Measurements from ENCODE around the gene BCAR3. TPM values are rescaled to one million over a fixed set of nuclear protein-coding genes. Genes with fewer than 3 reads are reported as not detected.
"Not testable (repeated sequence)": the region's sequence is repeated elsewhere in the genome, so short reads cannot be mapped to it uniquely, and the experiment has no call there.

The BCAR3 gene
- total RNA-seq, 2 experiments from 2014 or later, result 3.1 to 3.9 TPM

DNA sequence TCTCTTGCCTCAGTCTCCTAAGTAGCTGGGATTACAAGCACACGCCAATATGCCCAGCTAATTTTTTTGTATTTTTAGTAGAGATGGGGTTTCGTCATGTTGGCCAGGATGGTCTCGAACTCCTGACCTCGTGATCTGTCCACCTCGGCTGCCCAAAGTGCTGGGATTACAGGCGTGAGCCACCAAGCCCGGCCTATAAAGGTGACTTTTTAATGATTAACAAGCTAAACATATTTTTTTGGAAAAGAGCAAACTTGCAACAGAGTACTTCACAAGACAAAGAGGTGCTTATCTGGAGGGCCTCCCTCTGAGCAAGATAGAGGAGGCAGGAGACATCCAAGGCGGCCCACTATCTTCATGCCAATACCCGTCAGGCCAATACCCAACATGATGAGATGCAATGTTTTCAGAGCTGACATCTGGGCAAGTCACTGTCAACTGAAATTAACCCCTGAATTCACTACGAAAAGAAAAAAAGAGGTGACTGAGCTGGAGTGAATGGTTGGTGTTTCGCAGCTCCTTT, 10.5 kb downstream of the BCAR3 start:
- H3K36me3 Mint-ChIP-seq (ENCODE audit: low read depth), result peaks cover 3% of the 10 kb centered on the region
- no peak overlapping the region for H3K27ac Mint-ChIP-seq
- DNase-seq, result no peak
- H3K27me3 Mint-ChIP-seq, result peaks cover 9% of the 10 kb centered on the region
- CTCF ChIA-PET, result interaction anchor here (1.0 to 2.2 kb wide), 5 partner anchors 9 to 142 kb away, joined by 3 to 7 read pairs (median 3); partner anchors contain the start of gene BCAR3
- H3K4me3 Mint-ChIP-seq, result no peak overlapping the region
- no peaks in the 10 kb centered on the region for H3K9me3 Mint-ChIP-seq
- POLR2A ChIA-PET, result no interaction called here
- H3K4me1 Mint-ChIP-seq, result no peaks in the 10 kb centered on the region

DNA sequence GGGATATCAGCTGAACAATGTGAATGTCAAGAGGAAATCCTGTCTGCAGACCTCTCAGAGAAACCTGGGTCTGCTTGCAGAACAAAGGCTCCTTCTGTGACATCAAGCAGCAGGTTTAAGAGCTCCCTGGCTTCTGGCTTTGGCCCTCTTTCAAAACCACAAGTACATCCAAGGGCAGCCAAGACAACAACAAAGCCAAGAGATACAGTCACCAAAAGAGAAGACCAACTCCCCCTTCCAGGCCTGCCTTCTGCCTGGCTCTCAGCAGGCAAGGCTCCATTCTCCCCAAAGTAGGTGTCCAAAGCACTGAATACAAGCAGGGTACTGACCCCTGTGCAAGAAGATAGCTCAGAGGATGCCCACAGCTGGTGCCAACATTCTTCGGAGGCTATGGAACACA, 11.5 kb downstream of the BCAR3 start:
- Mint-ChIP-seq H3K9me3 (no peaks in the 10 kb centered on the region), H3K36me3 (ENCODE audit: low read depth) (peaks cover 3% of the 10 kb centered on the region), H3K27me3 (peaks cover 8% of the 10 kb centered on the region), H3K4me1 (no peaks in the 10 kb centered on the region), H3K27ac (no peak overlapping the region), H3K4me3 (no peak overlapping the region)
- CTCF ChIA-PET, result interaction anchor here (0.7 to 2.2 kb wide), 6 partner anchors 10 to 143 kb away, joined by 3 to 7 read pairs (median 3); partner anchors contain the start of gene BCAR3
- no peak for DNase-seq
- POLR2A ChIA-PET, result interaction anchor here (0.9 kb wide), 1 partner anchor 34 kb away, joined by 3 read pairs; no protein-coding TSS in a partner anchor

DNA sequence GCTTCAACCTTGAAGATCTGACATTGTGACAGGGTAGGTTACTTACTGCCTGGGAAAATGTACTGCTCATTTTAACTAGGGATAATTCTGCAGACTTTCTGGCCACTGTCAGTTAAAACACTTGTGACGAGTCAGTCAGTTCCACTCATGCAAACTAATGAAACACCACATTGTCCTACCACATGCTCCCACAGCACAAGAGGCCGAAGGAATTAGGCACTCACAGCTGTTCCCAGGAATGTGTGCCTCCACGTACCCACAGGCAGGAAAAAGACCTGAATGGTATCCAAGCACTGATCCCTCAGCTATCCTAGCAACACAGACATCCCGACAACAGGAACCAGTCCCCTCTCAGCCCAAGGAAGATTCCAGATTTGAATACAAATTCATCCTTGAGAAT, 12.3 kb downstream of the BCAR3 start:
- Mint-ChIP-seq H3K4me1 (no peaks in the 10 kb centered on the region), H3K27me3 (peaks cover 4% of the 10 kb centered on the region), H3K36me3 (ENCODE audit: low read depth) (peaks cover 3% of the 10 kb centered on the region), H3K27ac (no peak overlapping the region), H3K4me3 (no peak overlapping the region), H3K9me3 (no peaks in the 10 kb centered on the region)
- ChIA-PET CTCF (interaction anchor here (2.2 kb wide), 1 partner anchor 40 kb away, joined by 7 read pairs; no protein-coding TSS in a partner anchor), POLR2A (no interaction called here)
- no peak for DNase-seq

DNA sequence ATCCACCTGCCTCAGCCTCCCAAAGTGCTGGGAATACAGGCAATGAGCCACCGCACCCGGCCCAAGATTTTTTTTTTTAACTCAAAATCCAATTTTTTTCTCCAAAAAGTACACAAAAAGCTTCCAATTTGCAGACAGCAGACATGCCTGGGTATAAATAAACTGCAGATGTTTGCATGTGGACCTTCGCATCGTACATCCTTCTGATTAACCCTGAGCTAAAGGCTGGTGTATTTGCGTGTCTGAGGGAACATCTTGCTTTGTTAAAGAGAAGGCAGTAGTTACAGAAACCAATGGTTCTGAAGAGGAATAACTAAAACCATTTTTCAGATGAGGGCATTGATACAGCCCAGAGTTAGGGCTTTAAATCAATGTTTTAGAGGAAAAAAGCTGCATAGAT, 12.7 kb downstream of the BCAR3 start:
- Mint-ChIP-seq H3K36me3 (ENCODE audit: low read depth) (peaks cover 3% of the 10 kb centered on the region), H3K9me3 (no peaks in the 10 kb centered on the region), H3K4me1 (no peaks in the 10 kb centered on the region), H3K4me3 (no peak overlapping the region), H3K27me3 (peaks cover 4% of the 10 kb centered on the region), H3K27ac (no peak overlapping the region)
- CTCF ChIA-PET, result interaction anchor here (1.1 to 2.2 kb wide), 2 partner anchors 12 to 40 kb away, joined by 3 to 7 read pairs; no protein-coding TSS in a partner anchor
- no peak for DNase-seq
- POLR2A ChIA-PET, result no interaction called here

DNA sequence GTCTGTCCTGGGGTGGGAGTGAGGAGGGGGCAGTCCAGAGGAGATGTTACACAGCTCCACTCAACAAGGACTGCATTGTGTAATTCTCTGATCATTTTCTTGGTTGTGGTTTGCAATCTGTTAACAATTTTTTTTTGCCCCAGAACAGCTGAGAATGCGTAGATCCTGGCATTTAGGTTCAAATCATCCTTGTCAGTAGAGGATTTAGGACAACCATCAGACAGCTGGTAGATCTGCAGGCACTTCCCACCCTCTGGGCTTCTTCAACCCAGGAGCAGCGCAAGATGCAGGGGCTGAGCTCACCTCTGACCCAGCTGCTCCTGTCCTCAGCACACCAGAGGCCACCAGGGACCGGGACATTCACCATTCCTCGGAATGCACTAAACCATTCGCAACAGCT, 13.5 kb downstream of the BCAR3 start:
- CTCF ChIA-PET, result interaction anchor here (1.1 to 1.3 kb wide), 2 partner anchors 10 to 13 kb away, joined by 3 read pairs; no protein-coding TSS in a partner anchor
- POLR2A ChIA-PET, result no interaction called here
- H3K4me1 Mint-ChIP-seq, result no peaks in the 10 kb centered on the region
- H3K36me3 Mint-ChIP-seq (ENCODE audit: low read depth), result peaks cover 3% of the 10 kb centered on the region
- H3K9me3 Mint-ChIP-seq, result no peaks in the 10 kb centered on the region
- no peak overlapping the region for H3K27ac Mint-ChIP-seq
- DNase-seq, result no peak
- no peak overlapping the region for H3K4me3 Mint-ChIP-seq
- peaks cover 2% of the 10 kb centered on the region for H3K27me3 Mint-ChIP-seq

DNA sequence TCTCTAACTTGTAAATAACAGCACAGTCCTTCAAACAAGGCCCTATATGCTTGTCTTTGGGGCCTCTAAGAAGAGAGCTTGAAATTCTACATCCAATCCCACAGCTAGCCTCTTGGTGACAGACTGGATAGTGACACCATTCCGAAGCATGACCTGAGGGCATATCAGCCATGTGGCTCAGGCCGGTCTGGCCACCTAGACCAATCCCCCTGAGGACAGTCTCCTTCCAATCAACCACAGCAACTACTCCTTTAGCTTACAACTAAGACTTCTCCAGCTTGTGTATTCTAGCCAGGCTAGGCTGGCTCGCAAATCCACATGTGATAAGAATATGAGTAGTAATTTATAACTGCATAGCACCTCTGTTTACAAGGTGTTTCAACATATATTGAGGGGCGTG, 14.0 kb downstream of the BCAR3 start:
- no peaks in the 10 kb centered on the region for H3K9me3 Mint-ChIP-seq
- peaks cover 2% of the 10 kb centered on the region for H3K27me3 Mint-ChIP-seq
- H3K27ac Mint-ChIP-seq, result no peak overlapping the region
- H3K4me1 Mint-ChIP-seq, result peaks cover 2% of the 10 kb centered on the region
- CTCF ChIA-PET, result interaction anchor here (1.1 to 1.3 kb wide), 2 partner anchors 11 to 13 kb away, joined by 3 read pairs; no protein-coding TSS in a partner anchor
- no peak for DNase-seq
- no peak overlapping the region for H3K4me3 Mint-ChIP-seq
- no peaks in the 10 kb centered on the region for H3K36me3 Mint-ChIP-seq (ENCODE audit: low read depth)
- POLR2A ChIA-PET, result no interaction called here

DNA sequence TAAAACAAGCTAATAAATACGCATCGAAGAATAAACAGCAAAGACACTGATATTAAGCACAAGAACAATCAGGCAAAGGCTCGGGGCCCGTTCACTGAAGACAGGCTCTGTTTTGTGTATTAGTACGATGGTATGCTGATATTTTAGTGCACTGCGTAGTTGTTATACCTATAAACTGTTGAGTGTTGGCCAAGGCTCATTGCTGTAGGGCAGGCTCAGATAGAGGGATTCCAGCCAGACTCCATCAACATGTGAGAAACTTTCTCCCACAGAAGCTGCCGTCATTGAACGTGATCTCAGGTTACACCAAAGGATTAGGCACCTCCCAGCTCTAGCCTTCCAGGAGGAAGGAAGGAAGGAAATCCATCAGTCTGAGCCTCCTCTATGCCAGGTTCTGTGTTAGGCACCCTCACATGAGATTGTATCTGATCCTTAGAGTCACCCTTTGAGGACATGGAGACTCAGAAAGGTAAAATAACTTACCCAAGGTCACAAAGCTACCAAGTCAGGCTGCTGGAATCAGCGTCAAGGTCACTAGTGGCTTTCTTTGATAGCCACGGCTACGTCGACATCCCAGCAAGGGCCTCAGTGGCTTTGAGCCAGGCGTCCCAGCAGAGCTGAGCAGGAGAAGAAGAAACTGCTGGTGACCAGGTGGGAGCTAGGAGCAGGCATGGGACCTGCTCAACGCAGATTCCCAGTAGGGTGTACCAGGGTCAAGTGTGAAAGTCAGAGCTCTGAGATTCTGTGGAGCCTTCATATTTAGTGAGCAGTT, 14.8 kb downstream of the BCAR3 start:
- no peak overlapping the region for H3K4me3 Mint-ChIP-seq
- H3K27ac Mint-ChIP-seq, result no peak overlapping the region
- no peaks in the 10 kb centered on the region for H3K36me3 Mint-ChIP-seq (ENCODE audit: low read depth)
- H3K4me1 Mint-ChIP-seq, result peaks cover 10% of the 10 kb centered on the region
- ChIA-PET POLR2A (no interaction called here), CTCF (interaction anchor here (1.3 kb wide), 1 partner anchor 12 kb away, joined by 3 read pairs; no protein-coding TSS in a partner anchor)
- peaks cover 2% of the 10 kb centered on the region for H3K27me3 Mint-ChIP-seq
- DNase-seq, result no peak
- H3K9me3 Mint-ChIP-seq, result no peaks in the 10 kb centered on the region

DNA sequence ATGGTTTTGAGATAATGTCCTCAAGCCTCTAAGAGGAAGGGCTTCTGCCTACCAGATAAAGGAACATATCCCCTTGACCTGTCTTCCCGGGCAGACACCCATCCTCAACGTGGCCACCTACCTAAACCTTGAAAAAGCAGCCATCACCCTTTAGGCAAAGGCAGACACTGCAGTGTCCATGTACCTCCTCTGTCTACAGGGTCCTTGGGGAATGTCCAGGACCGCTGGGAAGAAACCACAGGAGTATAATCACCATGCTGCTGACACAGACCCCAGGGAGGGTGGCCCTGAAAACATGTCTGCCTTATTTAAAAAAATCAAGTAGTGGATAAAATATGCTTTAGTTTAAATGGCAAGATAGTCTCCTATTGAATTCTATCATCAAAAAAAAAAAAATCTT, 16.6 kb downstream of the BCAR3 start:
- CTCF ChIA-PET, result interaction anchor here (0.6 kb wide), 1 partner anchor 10 kb away, joined by 3 read pairs; no protein-coding TSS in a partner anchor
- H3K4me1 Mint-ChIP-seq, result peaks cover 11% of the 10 kb centered on the region
- no peaks in the 10 kb centered on the region for H3K9me3 Mint-ChIP-seq
- POLR2A ChIA-PET, result no interaction called here
- no peaks in the 10 kb centered on the region for H3K36me3 Mint-ChIP-seq (ENCODE audit: low read depth)
- no peak overlapping the region for H3K27ac Mint-ChIP-seq
- H3K4me3 Mint-ChIP-seq, result no peak overlapping the region
- peaks cover 2% of the 10 kb centered on the region for H3K27me3 Mint-ChIP-seq
- DNase-seq, result no peak

DNA sequence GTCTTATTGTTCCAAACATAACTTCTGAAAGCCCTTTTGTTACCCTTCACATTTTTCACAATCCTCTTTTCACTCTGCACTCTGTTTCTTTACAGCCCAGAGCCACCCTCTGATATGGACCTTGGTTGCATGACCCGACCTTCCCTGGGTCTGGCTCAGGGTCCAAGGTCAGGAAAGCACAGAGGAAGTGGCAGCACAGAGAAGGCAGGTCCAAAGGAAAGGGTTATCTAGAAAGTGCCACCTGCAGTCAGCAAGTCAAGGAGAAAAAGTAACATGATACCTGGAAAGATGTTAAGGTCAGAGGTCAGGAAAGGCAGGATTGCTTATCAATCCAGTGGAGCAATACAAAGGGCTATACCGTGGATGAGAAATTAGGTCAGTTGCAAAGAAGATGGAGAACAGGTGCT, 18.4 kb downstream of the BCAR3 start:
- Mint-ChIP-seq H3K27me3 (peaks cover 2% of the 10 kb centered on the region), H3K27ac (no peak overlapping the region), H3K4me1 (peaks cover 11% of the 10 kb centered on the region), H3K4me3 (no peak overlapping the region), H3K9me3 (no peaks in the 10 kb centered on the region), H3K36me3 (ENCODE audit: low read depth) (no peaks in the 10 kb centered on the region)
- CTCF ChIA-PET, result interaction anchor here (1.0 kb wide), 1 partner anchor 151 kb away, joined by 4 read pairs; no protein-coding TSS in a partner anchor
- POLR2A ChIA-PET, result interaction anchor here (1.1 kb wide), 1 partner anchor 150 kb away, joined by 4 read pairs; no protein-coding TSS in a partner anchor
- no peak for DNase-seq

DNA sequence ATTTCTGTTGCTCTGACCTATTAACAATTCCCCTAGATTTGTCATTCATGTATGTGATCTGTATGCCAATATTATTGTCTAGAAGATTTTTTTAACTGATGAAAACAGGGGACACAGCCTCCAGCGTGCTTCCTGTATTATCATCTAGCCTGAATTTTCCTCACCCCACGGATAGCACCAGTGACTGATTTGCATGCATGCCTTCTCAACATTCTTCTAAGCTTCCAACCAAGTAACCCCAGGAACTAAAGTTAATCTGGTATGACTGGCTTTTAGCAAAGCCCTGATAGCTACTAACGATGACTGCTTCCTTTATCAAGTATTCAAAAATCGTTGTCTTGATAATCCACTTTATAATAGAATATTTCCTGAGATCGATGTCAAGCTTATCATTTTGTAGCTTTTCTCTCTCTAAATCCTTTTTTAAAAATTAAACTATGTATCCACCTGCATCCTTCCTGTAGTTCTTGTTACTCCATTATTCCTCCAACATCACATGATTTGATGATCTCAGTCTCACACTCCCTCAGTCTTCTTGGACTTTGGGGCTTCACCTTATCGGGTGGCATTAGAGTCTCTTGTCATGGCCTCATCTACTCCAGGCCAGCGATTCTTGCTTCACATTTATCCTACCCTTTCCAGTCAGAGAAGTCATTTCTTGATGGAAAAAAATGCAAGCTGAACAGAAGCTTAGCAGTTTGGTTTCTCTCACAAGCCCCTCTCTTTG, 19.0 kb downstream of the BCAR3 start:
- no peak overlapping the region for H3K4me3 Mint-ChIP-seq
- POLR2A ChIA-PET, result interaction anchor here (1.1 kb wide), 1 partner anchor 151 kb away, joined by 4 read pairs; no protein-coding TSS in a partner anchor
- H3K27me3 Mint-ChIP-seq, result peaks cover 2% of the 10 kb centered on the region
- CTCF ChIA-PET, result interaction anchor here (1.0 kb wide), 1 partner anchor 151 kb away, joined by 4 read pairs; no protein-coding TSS in a partner anchor
- peaks cover 11% of the 10 kb centered on the region for H3K4me1 Mint-ChIP-seq
- H3K9me3 Mint-ChIP-seq, result no peaks in the 10 kb centered on the region
- no peak for DNase-seq
- no peaks in the 10 kb centered on the region for H3K36me3 Mint-ChIP-seq (ENCODE audit: low read depth)
- H3K27ac Mint-ChIP-seq, result no peak overlapping the region

DNA sequence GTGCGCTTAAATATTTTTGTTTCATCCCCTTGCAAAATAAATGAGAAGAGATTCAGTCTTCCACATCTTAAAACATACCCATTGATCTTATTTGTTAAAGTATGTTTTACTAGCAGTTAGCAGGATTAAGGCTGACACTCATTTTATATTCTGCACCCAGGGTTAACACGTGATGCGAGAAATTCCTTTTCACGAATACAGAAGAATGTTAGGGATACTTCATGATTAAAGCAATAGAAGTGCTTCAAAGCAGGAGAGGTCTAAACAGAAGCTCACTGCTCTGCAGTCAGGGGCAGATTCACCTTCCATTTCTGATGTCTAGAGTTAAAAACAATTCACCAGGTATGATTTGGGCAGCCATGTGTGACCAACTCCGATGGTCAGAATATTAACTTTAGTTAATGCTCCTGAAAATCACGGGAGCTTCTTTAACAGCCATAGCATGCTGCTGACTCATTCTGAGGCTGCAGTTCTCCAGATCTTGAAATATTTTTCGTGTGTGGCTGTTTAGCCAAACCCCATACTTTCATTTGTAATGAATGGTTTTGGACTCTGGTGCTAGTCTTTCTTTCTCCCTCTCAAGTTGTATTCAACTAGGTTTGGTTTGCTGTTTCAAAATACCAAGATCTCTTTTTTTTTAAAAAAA, 19.7 kb downstream of the BCAR3 start:
- Mint-ChIP-seq H3K4me3 (no peak overlapping the region), H3K27me3 (peaks cover 2% of the 10 kb centered on the region), H3K9me3 (no peaks in the 10 kb centered on the region), H3K36me3 (ENCODE audit: low read depth) (no peaks in the 10 kb centered on the region), H3K4me1 (peaks cover 11% of the 10 kb centered on the region), H3K27ac (no peak overlapping the region)
- ChIA-PET CTCF (interaction anchor here (1.0 kb wide), 1 partner anchor 152 kb away, joined by 4 read pairs; no protein-coding TSS in a partner anchor), POLR2A (interaction anchor here (1.1 kb wide), 1 partner anchor 151 kb away, joined by 4 read pairs; no protein-coding TSS in a partner anchor)
- DNase-seq, result no peak

DNA sequence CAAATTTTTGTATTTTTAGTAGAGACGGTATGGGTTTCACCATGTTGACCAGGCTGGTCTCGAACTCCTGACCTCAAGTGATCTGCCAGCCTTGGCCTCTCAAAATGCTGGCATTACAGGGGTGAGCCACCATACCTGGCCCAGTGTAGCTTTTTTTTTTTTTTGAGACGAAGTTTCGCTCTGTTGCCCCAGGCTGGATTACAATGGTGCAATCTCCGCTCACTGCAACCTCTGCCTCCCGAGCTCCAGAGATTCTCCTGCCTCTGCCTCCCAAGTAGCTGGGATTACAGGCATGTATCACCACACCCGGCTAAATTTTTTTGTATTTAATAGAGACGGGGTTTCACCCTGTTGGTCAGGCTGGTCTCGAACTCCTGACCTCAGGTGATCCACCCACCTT, 20.3 kb downstream of the BCAR3 start:
- CTCF ChIA-PET, result not testable (repeated sequence)

More for the DNA sequence above, 20.3 kb downstream of the BCAR3 start:
- H3K27me3 Mint-ChIP-seq; H3K9me3 Mint-ChIP-seq; POLR2A ChIA-PET; DNase-seq; H3K4me3 Mint-ChIP-seq; H3K36me3 Mint-ChIP-seq (ENCODE audit: low read depth); H3K27ac Mint-ChIP-seq: not testable (repeated sequence)
- peaks cover 11% of the 10 kb centered on the region for H3K4me1 Mint-ChIP-seq

Measured in activated CD4-positive, alpha-beta memory T cell treated with anti-CD3 and anti-CD28 coated beads, Interleukin-2, amount 10 ng/mL, durations not matched to agents 7 days and 5 days (primary cell).